Common myeloid progenitor, CD34-positive (primary cell): ENCODE results near the gene PUM1.
"Not testable (repeated sequence)": the region's sequence is repeated elsewhere in the genome, so short reads cannot be mapped to it uniquely, and the experiment has no call there.

Experiments used
- CTCF ChIA-PET: fragments of 350-600 bp; sonication (Branson Sonifier 250); formaldehyde crosslinking; loops from one replicate; lab custom pipeline; 2021; ENCODE audit warnings: antibody characterized with exemption; lab: Charles Lee
- POLR2A ChIA-PET: fragments of 350-600 bp; sonication (Branson Sonifier 250); formaldehyde crosslinking; loops from one replicate; lab custom pipeline; 2021; ENCODE audit warnings: antibody characterized with exemption; lab: Charles Lee
- DNase-seq, 3 donors: peaks; one replicate each; pipeline versions ENCODE4 v3.0.0 to v3.0.0-alpha.2; 2013
- H3K27ac ChIP-seq, 2 experiments: 1 replicate in 1 of 2; 2 replicates in 1 of 2; pipeline ENCODE4 v1.7.0; 2013; ENCODE audit warnings: inconsistent platforms in 2 of 2, low read length in 2 of 2, mild to moderate bottlenecking in 2 of 2, low read depth in 1 of 2, moderate library complexity in 1 of 2; ENCODE audit not compliant: severe bottlenecking in 2 of 2, insufficient read depth in 1 of 2, poor library complexity in 1 of 2
- H3K27me3 ChIP-seq, 5 experiments: replicated peaks in 2 of 5; 1 replicate in 3 of 5; 2 replicates in 2 of 5; pipeline versions ENCODE4 v1.6.1 to v1.7.0; 2013; ENCODE audit warnings: low read length in 4 of 5, mild to moderate bottlenecking in 2 of 5, moderate library complexity in 2 of 5, inconsistent platforms in 1 of 5; ENCODE audit not compliant: insufficient read depth in 5 of 5, control insufficient read depth in 4 of 5
- H3K36me3 ChIP-seq, 4 experiments: 1 replicate in 2 of 4; 2 replicates in 2 of 4; pipeline versions ENCODE4 v1.6.1 to v1.7.0; 2013; ENCODE audit warnings: low read length in 3 of 4, control low read depth in 1 of 4, mild to moderate bottlenecking in 1 of 4; ENCODE audit not compliant: control insufficient read depth in 4 of 4, insufficient read depth in 4 of 4
- H3K4me1 ChIP-seq, 4 experiments: 1 replicate in 3 of 4; 2 replicates in 1 of 4; pipeline versions ENCODE4 v1.6.1 to v1.7.1; 2013; ENCODE audit warnings: low read length in 3 of 4, mild to moderate bottlenecking in 3 of 4, control low read depth in 1 of 4, inconsistent platforms in 1 of 4, moderate library complexity in 1 of 4; ENCODE audit not compliant: control insufficient read depth in 4 of 4, insufficient read depth in 4 of 4; ENCODE audit errors: control extremely low read depth in 1 of 4
- H3K4me3 ChIP-seq, 7 experiments: 1 replicate in 4 of 7; 2 replicates in 3 of 7; pipeline versions ENCODE4 v1.5.1 to v1.7.0; 2013; ENCODE audit warnings: mild to moderate bottlenecking in 7 of 7, low read length in 6 of 7, moderate library complexity in 6 of 7, inconsistent platforms in 2 of 7, low read depth in 2 of 7, control low read depth in 1 of 7; ENCODE audit not compliant: insufficient read depth in 4 of 7, control insufficient read depth in 1 of 7; ENCODE audit errors: extremely low read depth in 1 of 7
- H3K9me3 ChIP-seq, 5 experiments: 1 replicate in 4 of 5; 2 replicates in 1 of 5; pipeline versions ENCODE4 v1.6.1 to v1.7.1; 2013; ENCODE audit warnings: low read length in 4 of 5, mild to moderate bottlenecking in 2 of 5, inconsistent platforms in 1 of 5, low read depth in 1 of 5, moderate library complexity in 1 of 5; ENCODE audit not compliant: control insufficient read depth in 4 of 5, insufficient read depth in 2 of 5; ENCODE audit errors: control extremely low read depth in 1 of 5
- WGBS: methylation state at CpG from one replicate; pipeline ENCODE4 v1.1.5; 2013; ENCODE audit not compliant: insufficient coverage; 5-methylcytosine and 5-hydroxymethylcytosine counted together

Gene PUM1

DNA sequence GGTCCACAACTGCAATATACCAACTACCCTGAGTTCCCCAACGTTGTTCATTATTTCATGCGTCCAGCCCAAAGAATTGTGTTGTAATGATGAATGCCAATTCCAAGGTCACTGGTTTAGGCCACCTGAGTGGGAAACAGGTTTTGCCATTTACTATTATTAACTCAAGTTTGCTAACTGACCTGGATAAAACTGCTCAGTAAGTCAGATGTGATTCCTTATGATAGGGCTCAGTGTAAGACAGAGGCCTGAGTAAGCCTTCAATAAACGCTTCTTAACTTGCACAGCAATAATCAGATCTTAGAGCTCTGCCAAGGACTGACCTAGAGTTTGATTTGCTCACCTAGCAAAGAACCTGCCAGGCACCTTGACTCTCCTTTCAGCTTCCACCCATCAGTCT lies 10.0 kb downstream of the PUM1 start:
- Histone ChIP-seq H3K9me3 (no peaks in the 10 kb centered on the region), H3K4me3 (no peak overlapping the region), H3K4me1 (peaks cover 0 to 6% (median 1%) of the 10 kb centered on the region in 4 experiments), H3K36me3 (peaks cover 8 to 56% (median 33%) of the 10 kb centered on the region in 4 experiments), H3K27me3 (no peaks in the 10 kb centered on the region), H3K27ac (no peak overlapping the region)
- no peak for DNase-seq
- ChIA-PET CTCF (no interaction called here), POLR2A (no interaction called here)
- 80% methylated on average over 1 of the region's 3 CpGs for WGBS

DNA sequence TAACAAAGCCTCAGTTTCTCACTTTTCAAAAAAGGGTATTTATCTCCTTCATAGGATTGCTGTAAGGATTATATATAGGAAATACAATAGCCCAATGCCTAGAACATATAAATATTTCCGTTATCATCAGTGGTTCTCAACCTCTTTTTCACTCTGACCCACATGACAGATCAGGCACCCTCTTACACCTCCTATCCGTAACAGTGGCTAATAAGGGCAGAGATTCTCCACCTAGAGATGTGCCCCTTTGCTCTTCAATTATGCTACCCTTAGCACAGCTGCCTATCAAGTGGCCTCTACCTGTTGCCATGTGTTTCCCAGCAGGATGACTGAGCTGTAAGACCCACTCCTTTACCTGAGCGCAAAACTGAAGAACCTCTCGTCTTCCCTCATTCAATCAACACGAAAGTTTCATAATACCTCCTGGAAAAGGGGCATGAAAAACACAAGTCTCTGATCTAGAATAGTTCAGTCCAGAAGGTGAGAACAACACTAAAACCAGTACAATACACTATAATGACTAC lies 10.5 kb downstream of the PUM1 start:
- H3K4me3 ChIP-seq, result no peak overlapping the region
- ChIA-PET POLR2A (no interaction called here), CTCF (no interaction called here)
- H3K27me3 ChIP-seq, result no peaks in the 10 kb centered on the region
- H3K4me1 ChIP-seq, result peaks cover 0 to 6% (median 1%) of the 10 kb centered on the region in 4 experiments
- no peaks in the 10 kb centered on the region for H3K9me3 ChIP-seq
- DNase-seq, result no peak
- 94% methylated on average over 3 of the region's 5 CpGs for WGBS
- peaks cover 8 to 59% (median 35%) of the 10 kb centered on the region in 4 experiments for H3K36me3 ChIP-seq
- H3K27ac ChIP-seq, result no peak overlapping the region

DNA sequence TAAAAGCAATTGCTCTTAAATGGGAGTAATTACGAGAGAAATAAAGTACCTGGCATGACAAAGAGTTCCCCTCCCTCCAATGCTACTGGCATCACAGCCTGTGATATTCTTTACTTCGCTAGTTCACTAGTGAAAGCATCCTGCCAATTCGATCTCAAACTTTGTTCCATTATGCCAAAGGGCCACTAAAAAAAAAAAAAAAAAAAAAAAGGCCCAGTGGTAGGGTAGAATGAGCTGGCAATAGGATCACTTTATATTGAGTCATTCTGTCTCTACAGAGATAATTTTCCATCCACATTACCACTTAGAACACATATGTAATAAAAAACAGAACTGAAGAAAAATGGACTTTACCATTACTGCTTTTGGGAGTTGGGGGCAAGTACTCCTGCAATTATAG lies 11.2 kb downstream of the PUM1 start:
- Histone ChIP-seq H3K4me3 (no peak overlapping the region), H3K4me1 (peaks cover 0 to 6% (median 1%) of the 10 kb centered on the region in 4 experiments), H3K9me3 (no peaks in the 10 kb centered on the region), H3K27me3 (no peaks in the 10 kb centered on the region), H3K36me3 (peaks cover 8 to 56% (median 35%) of the 10 kb centered on the region in 4 experiments), H3K27ac (no peak overlapping the region)
- CTCF ChIA-PET, result interaction anchor here (1.0 kb wide), 1 partner anchor 10 kb away, joined by 5 read pairs; no protein-coding TSS in a partner anchor
- POLR2A ChIA-PET, result no interaction called here
- DNase-seq, result no peak
- WGBS, result no CpG with 5 or more reads among the region's 3 CpGs

DNA sequence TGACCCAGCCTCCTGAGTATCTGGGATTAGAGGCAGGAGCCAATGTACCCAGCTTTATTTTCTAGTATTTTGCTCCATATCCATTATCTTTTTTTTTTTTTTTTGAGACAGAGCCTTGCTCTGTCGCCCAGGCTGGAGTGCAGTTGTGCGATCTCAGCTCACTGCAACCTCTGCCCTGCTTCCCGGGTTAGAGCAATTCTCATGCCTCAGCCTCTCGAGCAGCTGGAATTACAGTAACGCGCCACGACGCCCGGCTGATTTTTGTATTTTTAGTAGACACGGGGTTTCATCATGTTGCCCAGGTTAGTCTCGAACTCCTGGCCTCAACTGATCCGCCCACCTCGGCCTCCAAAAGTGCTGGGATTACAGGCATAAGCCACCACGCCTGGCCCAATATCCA lies 12.9 kb downstream of the PUM1 start:
- H3K4me3 ChIP-seq, H3K27me3 ChIP-seq, POLR2A ChIA-PET, H3K4me1 ChIP-seq, H3K9me3 ChIP-seq, H3K27ac ChIP-seq, DNase-seq: not testable (repeated sequence)
- H3K36me3 ChIP-seq, result peaks cover 6 to 42% (median 24%) of the 10 kb centered on the region in 4 experiments
- 95% methylated on average over 13 of the region's 14 CpGs for WGBS
- CTCF ChIA-PET, result interaction anchor here (0.8 kb wide), 1 partner anchor 535 kb away, joined by 3 read pairs; no protein-coding TSS in a partner anchor

DNA sequence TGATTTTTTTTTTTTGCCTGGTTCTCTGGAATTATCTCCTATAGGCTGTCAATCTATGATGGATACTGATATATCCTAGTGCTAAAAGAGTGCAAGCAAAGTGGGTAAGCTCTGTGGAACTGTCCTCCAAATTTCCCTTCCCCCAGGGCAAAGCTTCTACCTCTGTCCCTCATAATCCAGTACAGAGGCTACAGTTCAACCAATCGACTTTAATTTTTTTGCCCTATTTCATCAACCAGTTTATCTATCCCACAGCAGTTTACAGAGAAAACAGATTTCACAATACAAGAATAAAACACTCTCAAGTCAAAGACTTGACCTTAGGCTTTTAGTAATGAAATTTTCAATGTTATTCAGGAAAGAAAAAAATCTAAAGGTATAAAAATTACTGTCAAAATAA lies 13.9 kb downstream of the PUM1 start:
- Histone ChIP-seq H3K9me3 (no peaks in the 10 kb centered on the region), H3K27ac (no peak overlapping the region), H3K4me3 (no peak overlapping the region), H3K27me3 (no peaks in the 10 kb centered on the region), H3K4me1 (peaks cover 0 to 2% (median under 1%) of the 10 kb centered on the region in 4 experiments), H3K36me3 (peaks cover 6 to 44% (median 24%) of the 10 kb centered on the region in 4 experiments)
- ChIA-PET CTCF (no interaction called here), POLR2A (no interaction called here)
- no CpG with 5 or more reads among the region's 1 CpG for WGBS
- DNase-seq, result no peak

DNA sequence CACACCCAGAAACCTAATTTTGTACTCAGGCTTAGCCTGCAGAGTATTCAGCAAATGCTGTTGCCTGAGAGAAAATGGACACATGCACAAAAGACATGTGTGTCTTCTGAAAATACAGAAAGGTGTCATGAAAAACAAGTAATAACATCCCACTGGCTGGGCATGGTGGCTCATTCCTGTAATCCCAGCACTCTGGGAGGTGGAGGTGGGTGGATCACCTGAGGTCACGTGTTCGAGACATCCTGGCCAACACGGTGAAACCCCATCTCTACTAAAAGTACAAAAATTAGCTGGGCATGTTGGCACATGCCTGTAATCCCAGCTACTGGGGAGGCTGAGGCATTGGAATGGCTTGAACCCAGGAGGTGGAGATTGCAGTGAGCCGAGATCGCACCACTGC lies 18.0 kb downstream of the PUM1 start:
- H3K27ac ChIP-seq, H3K4me3 ChIP-seq, H3K27me3 ChIP-seq, H3K4me1 ChIP-seq, H3K9me3 ChIP-seq, POLR2A ChIA-PET, DNase-seq: not testable (repeated sequence)
- peaks cover 5 to 32% (median 14%) of the 10 kb centered on the region in 4 experiments for H3K36me3 ChIP-seq
- WGBS, result 97% methylated on average over 4 of the region's 5 CpGs
- CTCF ChIA-PET, result interaction anchor here (1.2 kb wide), 1 partner anchor 17 kb away, joined by 3 read pairs; no protein-coding TSS in a partner anchor

DNA sequence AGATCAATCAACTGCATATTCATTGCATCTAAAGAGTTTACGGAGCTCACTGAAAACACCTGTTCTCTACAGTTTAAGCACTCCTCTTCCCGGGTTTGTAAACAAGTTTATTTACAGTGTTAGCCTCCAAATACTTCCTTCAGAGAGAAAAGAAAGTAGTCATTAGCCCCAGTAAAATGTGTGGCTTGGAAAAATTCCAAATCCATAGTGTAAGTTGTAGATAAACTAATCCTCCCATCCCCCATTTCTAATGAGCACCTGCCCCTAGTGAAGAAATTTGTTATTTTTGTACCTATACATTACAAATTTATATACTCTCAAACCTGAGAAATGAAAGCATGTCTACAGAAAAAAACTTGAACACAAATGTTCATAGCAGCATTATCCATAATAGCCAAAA lies 21.9 kb downstream of the PUM1 start:
- no peak for DNase-seq
- Histone ChIP-seq H3K36me3 (peaks cover 8 to 34% (median 17%) of the 10 kb centered on the region in 4 experiments), H3K27me3 (no peaks in the 10 kb centered on the region), H3K4me3 (no peak overlapping the region), H3K4me1 (no peaks in the 10 kb centered on the region), H3K9me3 (no peaks in the 10 kb centered on the region), H3K27ac (no peak overlapping the region)
- 60% methylated on average over 1 of the region's 2 CpGs for WGBS
- ChIA-PET CTCF (no interaction called here), POLR2A (interaction anchor here (0.6 kb wide), 1 partner anchor 108 kb away, joined by 3 read pairs; no protein-coding TSS in a partner anchor)
